A673 (cell line): Measurements from ENCODE around the gene PDE4B. TPM values are rescaled to one million over a fixed set of nuclear protein-coding genes. Genes with fewer than 3 reads are reported as not detected.
A peak's percentile ranks its signal among the peaks of the same experiment; 100 is the strongest.

Experiments used
- BruUV-seq: library from RNA; stranded (reverse); fragments of 400-500 nt; replicated peaks from 2 replicates; lab custom pipeline; 2021; lab: Mats Ljungman, UMichigan
- CTCF ChIA-PET: fragments of 300-600 bp; sonication (Branson Sonifier 250); formaldehyde crosslinking; loops from one replicate; lab custom pipeline; 2022; ENCODE audit warnings: antibody characterized with exemption; lab: Charles Lee
- POLR2A ChIA-PET: fragments of 300-600 bp; sonication (Branson Sonifier 250); formaldehyde crosslinking; loops from one replicate; lab custom pipeline; 2022; ENCODE audit warnings: antibody characterized with exemption; ENCODE audit not compliant: low non-redundant PET; lab: Charles Lee
- DNase-seq: peaks from one replicate; pipeline ENCODE4 v3.0.0-alpha.2; 2015; ENCODE audit warnings: low spot score
- H3K27ac ChIP-seq: fragments of 200-600 bp; sonication (generic); 2 replicates; pipeline ENCODE4 v1.5.1; 2016; ENCODE audit warnings: mixed run types, low read depth, mild to moderate bottlenecking, mixed read lengths, antibody characterized with exemption, low read length; ENCODE audit not compliant: poor library complexity, severe bottlenecking
- H3K27me3 ChIP-seq: fragments of 200-600 bp; sonication (generic); replicated peaks from 2 replicates; pipeline ENCODE4 v1.6.1; 2017; ENCODE audit warnings: mixed run types, low read depth, mild to moderate bottlenecking, mixed read lengths, antibody characterized with exemption, low read length; ENCODE audit not compliant: insufficient read depth, poor library complexity
- H3K36me3 ChIP-seq: fragments of 200-600 bp; sonication (generic); 2 replicates; pipeline ENCODE4 v1.6.1; 2016; ENCODE audit warnings: mixed run types, mild to moderate bottlenecking, mixed read lengths, antibody characterized with exemption, low read length; ENCODE audit not compliant: insufficient read depth, poor library complexity, severe bottlenecking
- H3K4me1 ChIP-seq: fragments of 200-600 bp; sonication (generic); 2 replicates; pipeline ENCODE4 v1.6.1; 2017; ENCODE audit warnings: mixed run types, mild to moderate bottlenecking, mixed read lengths, antibody characterized with exemption, low read length; ENCODE audit not compliant: insufficient read depth, poor library complexity, severe bottlenecking
- H3K4me3 ChIP-seq: fragments of 200-600 bp; sonication (generic); 2 replicates; pipeline ENCODE4 v1.5.1; 2016; ENCODE audit warnings: low read depth, mixed run types, mild to moderate bottlenecking, mixed read lengths, low read length; ENCODE audit not compliant: poor library complexity, severe bottlenecking
- H3K9me3 ChIP-seq: fragments of 200-600 bp; sonication (generic); 2 replicates; pipeline ENCODE4 v1.6.1; 2016; ENCODE audit warnings: mixed run types, low read depth, mild to moderate bottlenecking, mixed read lengths, antibody characterized with exemption, low read length; ENCODE audit not compliant: poor library complexity, severe bottlenecking
- CTCF ChIP-seq: fragments of 300-800, 200-600 bp; sonication (generic); conservative IDR thresholded peaks from 2 replicates; pipeline ENCODE4 v1.5.1; 2017; ENCODE audit warnings: low read depth, mild to moderate bottlenecking, antibody characterized with exemption, low read length, moderate library complexity, mixed read lengths
- EZH2 ChIP-seq: fragments of 200-600 bp; sonication (generic); IDR thresholded peaks from 2 replicates; pipeline ENCODE4 v1.6.1; 2017; ENCODE audit warnings: borderline replicate concordance, low read depth, mild to moderate bottlenecking, mixed read lengths, antibody characterized with exemption, low read length; ENCODE audit not compliant: poor library complexity, severe bottlenecking
- intact Hi-C: fragments of 100-400 bp; cut with micrococcal nuclease; formaldehyde crosslinking; loops from one replicate; pipeline ENCODE4 v1.10.0; 2022; ENCODE audit not compliant: unreplicated experiment
- total RNA-seq: library from RNA; stranded (reverse); gene quantifications from 2 replicates; pipeline ENCODE4 v1.2.3, GENCODE V29; 2021

The PDE4B gene
- total RNA-seq, 1 experiment from 2014 or later, result 20.0 TPM

DNA sequence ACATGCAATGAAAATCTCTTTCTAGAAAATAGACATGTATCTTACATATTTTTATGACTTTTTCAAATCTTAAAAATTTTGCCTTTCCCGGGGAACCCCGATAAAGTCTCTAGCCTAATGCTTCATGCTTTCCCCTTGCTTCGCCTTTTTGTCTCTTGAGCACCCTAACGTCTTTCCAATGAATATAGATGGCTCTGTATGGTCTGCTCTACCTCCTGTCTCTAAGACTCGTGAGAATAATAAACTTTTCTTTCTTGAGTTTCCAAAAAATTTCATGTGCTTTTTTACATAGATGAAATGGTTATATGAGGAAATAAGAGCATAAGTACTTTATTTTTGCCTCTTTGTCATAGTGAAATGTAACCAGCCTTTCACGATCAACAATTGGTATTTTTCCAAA is 202.6 kb downstream of the PDE4B start:
- ChIA-PET POLR2A (no interaction called here), CTCF (no interaction called here)
- H3K9me3 ChIP-seq, result no peaks in the 10 kb centered on the region
- peak; percentile 12 for DNase-seq
- peak overlapping the region; percentile 47 for H3K4me3 ChIP-seq
- peak overlapping the region; percentile 19 for H3K27ac ChIP-seq
- TF ChIP-seq EZH2 (no peak), CTCF (no peak)
- intact Hi-C loops, result no loop called here
- BruUV-seq, result no TSS peak
- H3K27me3 ChIP-seq, result no peaks in the 10 kb centered on the region
- H3K4me1 ChIP-seq, result peaks cover 9% of the 10 kb centered on the region
- H3K36me3 ChIP-seq, result no peaks in the 10 kb centered on the region

GRCh38 chr1:65995928-65996327 is 203.2 kb downstream of the PDE4B start:
- ChIA-PET POLR2A (no interaction called here), CTCF (no interaction called here)
- no peak for TF ChIP-seq CTCF
- Histone ChIP-seq H3K9me3 (no peaks in the 10 kb centered on the region), H3K4me3 (peak overlapping the region; percentile 47), H3K4me1 (peaks cover 12% of the 10 kb centered on the region), H3K27me3 (no peaks in the 10 kb centered on the region), H3K27ac (no peak overlapping the region), H3K36me3 (no peaks in the 10 kb centered on the region)
- DNase-seq, result no peak
- intact Hi-C loops, result no loop called here
- no TSS peak for BruUV-seq

- CTCF ChIA-PET, result no interaction called here
Measured at GRCh38 chr1:65997693-65998092, 205.0 kb downstream of the PDE4B start.

More at GRCh38 chr1:65997693-65998092, 205.0 kb downstream of the PDE4B start:
- no TSS peak for BruUV-seq
- H3K4me3 ChIP-seq, result no peak overlapping the region
- POLR2A ChIA-PET, result no interaction called here
- no peaks in the 10 kb centered on the region for H3K27me3 ChIP-seq
- no peaks in the 10 kb centered on the region for H3K9me3 ChIP-seq
- no peak for DNase-seq
- peaks cover 6% of the 10 kb centered on the region for H3K4me1 ChIP-seq
- no peak for TF ChIP-seq CTCF
- intact Hi-C loops, result no loop called here
- H3K27ac ChIP-seq, result no peak overlapping the region
- no peaks in the 10 kb centered on the region for H3K36me3 ChIP-seq
